ENCODE results near the gene LYPLAL1. TPM values are rescaled to one million over a fixed set of nuclear protein-coding genes. Genes with fewer than 3 reads are reported as not detected.

Gene LYPLAL1
- total and polyA plus RNA-seq, 9 of the 15 experiments (the other 6 are each of a cell fraction or from before 2014, with no cell fraction given) = 14.9 to 179 (median 46.3) TPM

GRCh38 chr1:219126377-219126776 lies 47.3 kb upstream of the LYPLAL1 start (continued):
- no peak for TF ChIP-seq MGA (IDR thresholded peaks at IDR 0.05)
- TF ChIP-seq NKRF (IDR thresholded peaks at IDR 0.05; ENCODE audit: borderline replicate concordance) = no peak
- TF ChIP-seq HLTF (IDR thresholded peaks at IDR 0.05) = no peak
- no peak for TF ChIP-seq RBM14 (IDR thresholded peaks at IDR 0.05; ENCODE audit: borderline replicate concordance, insufficient read depth, low read depth, low read length)
